ENCODE data around the gene ROS1.
"Not testable (repeated sequence)": the region's sequence is repeated elsewhere in the genome, so short reads cannot be mapped to it uniquely, and the experiment has no call there.

ROS1 gene

GRCh38 chr6:117375446-117375845 lies 50.3 kb downstream of the ROS1 start:
- DNase-seq: no peak

GRCh38 chr6:117373211-117373813 lies 52.4 kb downstream of the ROS1 start:
- no peak for DNase-seq

- DNase-seq: not testable (repeated sequence)
Observed at GRCh38 chr6:117372289-117372688, 53.5 kb downstream of the ROS1 start.

GRCh38 chr6:117371492-117371891 lies 54.2 kb downstream of the ROS1 start:
- DNase-seq: no peak

GRCh38 chr6:117359581-117359980 lies 66.2 kb downstream of the ROS1 start:
- DNase-seq: no peak

GRCh38 chr6:117354671-117355070 lies 71.1 kb downstream of the ROS1 start:
- DNase-seq: no peak

GRCh38 chr6:117352466-117353081 lies 73.2 kb downstream of the ROS1 start:
- peak in 1 of 2 experiments; percentile 9 for DNase-seq

- DNase-seq: no peak
Observed at GRCh38 chr6:117351521-117351920, 74.2 kb downstream of the ROS1 start.

- peak in 1 of 2 experiments; percentile 13 for DNase-seq
Observed at GRCh38 chr6:117346142-117346930, 79.4 kb downstream of the ROS1 start.

- no peak for DNase-seq
Observed at GRCh38 chr6:117345292-117345610, 80.5 kb downstream of the ROS1 start.

GRCh38 chr6:117344444-117345291 lies 81.1 kb downstream of the ROS1 start:
- DNase-seq: no peak

GRCh38 chr6:117338567-117338966 lies 87.2 kb downstream of the ROS1 start:
- DNase-seq: no peak

GRCh38 chr6:117329926-117330325 lies 95.8 kb downstream of the ROS1 start:
- DNase-seq: no peak

- no peak for DNase-seq
Observed at GRCh38 chr6:117328500-117328899, 97.2 kb downstream of the ROS1 start.

GRCh38 chr6:117328005-117328389 lies 97.7 kb downstream of the ROS1 start:
- DNase-seq: no peak

- no peak for DNase-seq
Observed at GRCh38 chr6:117327149-117328004, 98.4 kb downstream of the ROS1 start.

- no peak for DNase-seq
Observed at GRCh38 chr6:117326396-117326795, 99.3 kb downstream of the ROS1 start.

GRCh38 chr6:117317261-117317660 lies 108.5 kb downstream of the ROS1 start:
- DNase-seq: peak; percentile 0 to 5

GRCh38 chr6:117311726-117312125 lies 114.0 kb downstream of the ROS1 start:
- DNase-seq: no peak

- DNase-seq: no peak
Observed at GRCh38 chr6:117311310-117311709, 114.4 kb downstream of the ROS1 start.

GRCh38 chr6:117309611-117310010 lies 116.1 kb downstream of the ROS1 start:
- no peak for DNase-seq

- DNase-seq: no peak
Observed at GRCh38 chr6:117309069-117309468, 116.7 kb downstream of the ROS1 start.

Measured in SHP77 (cell line).